ENCODE measurements around the gene ZNF655.
"Not testable (repeated sequence)": the region's sequence is repeated elsewhere in the genome, so short reads cannot be mapped to it uniquely, and the experiment has no call there.

ZNF655 gene

DNA sequence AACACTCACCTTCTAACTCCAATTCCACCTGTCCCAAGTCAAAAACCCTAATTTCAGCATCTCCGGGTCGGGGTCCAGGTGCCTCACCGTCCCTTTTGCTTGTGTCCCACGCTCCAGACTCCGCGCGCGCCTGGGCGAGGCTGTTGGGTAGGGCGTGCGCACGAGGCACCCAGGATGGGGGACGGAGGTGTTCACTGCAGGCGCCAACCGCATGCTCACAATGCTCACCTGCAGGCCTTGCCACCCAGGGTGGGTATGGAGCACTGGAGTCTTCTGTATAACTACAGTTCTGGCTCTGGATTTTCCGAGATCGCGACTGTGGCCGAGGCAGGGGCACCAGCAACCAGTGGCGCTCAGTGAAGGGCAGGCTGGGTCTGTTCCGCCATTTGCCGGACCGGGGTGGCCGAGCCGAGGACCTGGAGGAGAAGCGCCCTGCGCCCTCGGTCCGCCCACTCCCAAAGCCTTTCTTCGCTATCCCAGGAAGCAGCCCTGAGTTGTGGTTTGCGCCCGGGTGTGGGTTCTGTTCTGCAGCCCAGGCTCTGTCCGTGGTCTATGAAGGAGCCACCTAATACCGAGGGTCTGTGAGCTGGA lies 15.3 kb upstream of the ZNF655 start:
- Histone ChIP-seq H3K27me3 (no peaks in the 10 kb centered on the region), H3K27ac (no peak overlapping the region), H3K36me3 (peaks cover 77% of the 10 kb centered on the region), H3K4me2 (no peak overlapping the region), H3K4me3 (0 out of 2 replicates have a peak overlapping the region, but pooled peaks have one; percentile 14), H3K4me1 (no peaks in the 10 kb centered on the region), H3K9me3 (peaks cover 78% of the 10 kb centered on the region), H4K20me1 (no peaks in the 10 kb centered on the region), H3K9ac (no peak overlapping the region)
- no peak for TF ChIP-seq Cebpa-rat (IDR thresholded peaks at IDR 0.05)

GRCh38 chr7:99543916-99544315 lies 14.5 kb upstream of the ZNF655 start:
- H3K4me1 ChIP-seq, result no peaks in the 10 kb centered on the region
- no peak for TF ChIP-seq Cebpa-rat (IDR thresholded peaks at IDR 0.05)

GRCh38 chr7:99545308-99545707 lies 13.1 kb upstream of the ZNF655 start:
- not testable (repeated sequence) for H3K4me2 ChIP-seq, H3K27me3 ChIP-seq, H3K9ac ChIP-seq, H3K4me3 ChIP-seq, H3K4me1 ChIP-seq, H4K20me1 ChIP-seq, H3K27ac ChIP-seq
- H3K36me3 ChIP-seq, result peaks cover 83% of the 10 kb centered on the region
- H3K9me3 ChIP-seq, result peaks cover 60% of the 10 kb centered on the region

More at GRCh38 chr7:99543916-99544315, 14.5 kb upstream of the ZNF655 start:
- H3K4me2 ChIP-seq, result no peak overlapping the region
- H3K9ac ChIP-seq, result no peak overlapping the region
- no peak overlapping the region for H3K27ac ChIP-seq
- H4K20me1 ChIP-seq, result no peaks in the 10 kb centered on the region
- H3K36me3 ChIP-seq, result peaks cover 80% of the 10 kb centered on the region
- H3K4me3 ChIP-seq, result no peak overlapping the region
- no peaks in the 10 kb centered on the region for H3K27me3 ChIP-seq
- H3K9me3 ChIP-seq, result peaks cover 70% of the 10 kb centered on the region

- not testable (repeated sequence) for H3K9ac ChIP-seq, H3K4me2 ChIP-seq, H4K20me1 ChIP-seq, H3K4me3 ChIP-seq, H3K27ac ChIP-seq, H3K27me3 ChIP-seq
- H3K9me3 ChIP-seq, result peaks cover 18% of the 10 kb centered on the region
- H3K4me1 ChIP-seq, result peaks cover 16% of the 10 kb centered on the region
- peaks cover 60% of the 10 kb centered on the region for H3K36me3 ChIP-seq
Measured at GRCh38 chr7:99549545-99549944, 8.9 kb upstream of the ZNF655 start.

DNA sequence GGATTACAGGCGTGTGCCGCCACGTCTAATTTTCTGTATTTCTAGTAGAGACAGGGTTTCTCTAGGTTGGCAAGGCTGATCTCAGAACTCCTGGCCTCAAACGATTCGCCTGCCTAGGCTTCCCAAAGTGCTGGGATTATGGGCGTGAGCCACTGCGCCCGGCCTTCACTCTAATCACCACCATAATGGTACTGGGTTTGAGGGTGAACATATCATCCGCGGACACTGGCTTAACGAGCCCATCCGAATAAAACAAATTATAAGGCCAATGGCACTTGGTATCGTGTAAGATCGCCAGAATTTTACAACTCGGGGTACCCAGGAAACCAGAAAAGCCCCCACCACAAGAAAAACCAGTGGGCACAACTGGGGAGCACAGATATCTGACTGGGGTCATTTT lies 7.1 kb upstream of the ZNF655 start:
- Histone ChIP-seq H3K4me1 (peaks cover 16% of the 10 kb centered on the region), H3K9ac (peak overlapping the region; percentile 95), H3K9me3 (peaks cover 3% of the 10 kb centered on the region; the same call in 1 of the 2 replicates), H3K27ac (peak overlapping the region; percentile 90), H3K36me3 (peaks cover 59% of the 10 kb centered on the region), H3K27me3 (no peaks in the 10 kb centered on the region), H4K20me1 (no peaks in the 10 kb centered on the region), H3K4me2 (peak overlapping the region; percentile 83), H3K4me3 (peak overlapping the region; percentile 93)
- no peak for TF ChIP-seq Cebpa-rat (IDR thresholded peaks at IDR 0.05)

DNA sequence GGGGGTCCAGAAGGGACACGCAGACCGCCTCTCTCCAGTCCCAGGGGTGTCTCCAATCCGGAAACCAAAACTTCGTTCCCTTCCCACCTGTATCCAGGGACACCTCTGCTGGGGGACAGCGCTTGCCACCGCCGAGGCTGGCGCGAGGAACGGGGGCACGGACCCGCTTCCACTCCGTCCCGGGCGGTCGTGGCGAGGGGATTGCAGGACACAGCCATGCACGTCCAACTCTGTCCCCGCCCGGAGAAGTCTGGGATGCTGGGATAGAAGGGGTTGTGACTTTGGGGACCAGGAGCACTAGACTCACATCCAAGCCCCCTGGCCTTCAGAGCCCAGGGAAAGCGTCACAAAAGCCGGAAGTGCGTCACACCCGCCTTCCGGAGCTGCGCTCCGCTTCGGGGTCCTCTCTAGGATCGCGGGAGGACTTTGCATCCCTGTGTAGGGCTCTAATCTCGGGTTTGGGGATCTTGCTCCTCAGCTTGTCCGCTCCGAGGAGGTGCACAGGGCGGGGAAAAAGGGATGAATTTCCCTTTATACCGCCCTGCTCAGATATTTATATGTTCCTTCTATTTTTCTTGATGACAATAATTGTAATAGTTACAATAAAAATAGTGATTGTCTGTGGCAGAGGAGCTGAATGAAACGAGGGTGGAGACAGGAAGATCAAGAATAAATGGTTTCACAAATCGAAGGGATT lies 6.5 kb upstream of the ZNF655 start, which contains the start of gene FAM200A:
TSS of gene FAM200A (minus strand) at position 348 of the 697 bp plus-strand sequence. CDS start 3,707 bp downstream, outside the sequence.
- Histone ChIP-seq H3K27me3 (no peaks in the 10 kb centered on the region), H3K9me3 (peaks cover 3% of the 10 kb centered on the region; the same call in 1 of the 2 replicates), H4K20me1 (no peaks in the 10 kb centered on the region), H3K9ac (peak within 1 kb of the TSS; percentile 95), H3K36me3 (peaks cover 57% of the 10 kb centered on the region), H3K27ac (peak within 1 kb of the TSS; percentile 90), H3K4me1 (peaks cover 20% of the 10 kb centered on the region), H3K4me2 (peak within 1 kb of the TSS; percentile 83), H3K4me3 (peak within 1 kb of the TSS; percentile 93)
- TF ChIP-seq Cebpa-rat (IDR thresholded peaks at IDR 0.05), result no peak

- no peak overlapping the region for H3K4me3 ChIP-seq
- no peak for TF ChIP-seq Cebpa-rat (IDR thresholded peaks at IDR 0.05)
- peaks cover 3% of the 10 kb centered on the region; the same call in 1 of the 2 replicates for H3K9me3 ChIP-seq
- H3K27ac ChIP-seq, result no peak overlapping the region
- H3K9ac ChIP-seq, result no peak overlapping the region
- peaks cover 27% of the 10 kb centered on the region for H3K4me1 ChIP-seq
- H3K36me3 ChIP-seq, result peaks cover 46% of the 10 kb centered on the region
- H3K27me3 ChIP-seq, result no peaks in the 10 kb centered on the region
- H4K20me1 ChIP-seq, result no peaks in the 10 kb centered on the region
- H3K4me2 ChIP-seq, result no peak overlapping the region
Measured at GRCh38 chr7:99553039-99553438, 5.4 kb upstream of the ZNF655 start.

DNA sequence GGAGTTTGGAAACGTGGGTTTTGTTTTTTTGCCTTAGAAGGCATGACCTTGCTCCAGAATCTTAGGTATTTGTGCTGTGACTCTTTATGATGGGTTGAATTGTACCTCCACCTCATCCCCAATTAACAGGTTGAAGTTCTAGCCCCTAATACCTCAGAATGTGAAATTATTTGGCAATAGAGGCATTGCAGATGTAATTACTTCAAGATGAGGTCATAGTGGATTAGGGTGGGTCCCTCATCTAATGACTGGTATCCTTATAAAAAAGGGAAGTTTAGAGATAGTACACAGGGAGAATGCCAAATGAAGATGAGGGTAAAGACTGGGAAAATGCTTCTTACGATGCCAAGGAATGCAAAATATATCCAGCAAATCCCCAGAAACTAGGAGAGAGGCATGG lies 3.5 kb upstream of the ZNF655 start:
- TF ChIP-seq Cebpa-rat (IDR thresholded peaks at IDR 0.05), result no peak
- no peak overlapping the region for H3K4me2 ChIP-seq
- H3K4me1 ChIP-seq, result peaks cover 34% of the 10 kb centered on the region

GRCh38 chr7:99557196-99557607 lies 1.2 kb upstream of the ZNF655 start:
- Histone ChIP-seq H3K36me3 (peaks cover 53% of the 10 kb centered on the region), H3K9me3 (no peaks in the 10 kb centered on the region), H3K4me1 (peaks cover 34% of the 10 kb centered on the region), H3K9ac (peak overlapping the region; percentile 97), H3K27ac (peak overlapping the region; percentile 96), H3K4me3 (peak overlapping the region; percentile 91), H3K4me2 (peak overlapping the region; percentile 82), H4K20me1 (peaks cover 22% of the 10 kb centered on the region; the same call in 1 of the 2 replicates), H3K27me3 (no peaks in the 10 kb centered on the region)
- no peak for TF ChIP-seq Cebpa-rat (IDR thresholded peaks at IDR 0.05)

More for the DNA sequence above, 3.5 kb upstream of the ZNF655 start:
- Histone ChIP-seq H3K36me3 (peaks cover 41% of the 10 kb centered on the region), H4K20me1 (no peaks in the 10 kb centered on the region; the same call in 1 of the 2 replicates), H3K27ac (no peak overlapping the region), H3K4me3 (no peak overlapping the region), H3K9ac (no peak overlapping the region), H3K9me3 (peaks cover 3% of the 10 kb centered on the region; the same call in 1 of the 2 replicates), H3K27me3 (no peaks in the 10 kb centered on the region)

DNA sequence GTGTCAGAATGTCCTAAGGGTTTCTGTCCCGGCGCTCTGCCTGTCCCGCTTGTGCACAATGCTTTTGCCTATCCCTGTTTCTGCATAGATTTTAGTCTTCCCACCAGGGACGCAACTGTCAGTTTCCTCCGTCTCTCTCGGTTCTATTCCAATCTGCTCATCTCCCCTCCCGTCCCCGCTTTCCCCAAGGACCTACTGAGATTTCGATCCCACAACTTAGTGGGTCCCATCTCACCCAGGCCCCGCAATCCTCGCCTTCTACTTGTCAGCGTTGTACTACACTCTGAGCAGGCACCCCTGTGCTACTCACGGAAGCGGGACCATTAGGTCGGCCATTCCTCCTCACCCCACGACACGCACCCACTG lies 519 bp upstream of the ZNF655 start:
- peak overlapping the region; percentile 91 for H3K4me3 ChIP-seq
- peak overlapping the region; percentile 82 for H3K4me2 ChIP-seq

More for the DNA sequence above, 519 bp upstream of the ZNF655 start:
- TF ChIP-seq Cebpa-rat (IDR thresholded peaks at IDR 0.05), result no peak
- Histone ChIP-seq H3K4me1 (peaks cover 28% of the 10 kb centered on the region), H4K20me1 (peaks cover 30% of the 10 kb centered on the region; the same call in 1 of the 2 replicates), H3K27ac (peak overlapping the region; percentile 96), H3K27me3 (no peaks in the 10 kb centered on the region), H3K36me3 (peaks cover 60% of the 10 kb centered on the region), H3K9me3 (no peaks in the 10 kb centered on the region), H3K9ac (peak overlapping the region; percentile 97)
